K562 (cell line): ENCODE measurements around the gene LAMB1. TPM values are rescaled to one million over a fixed set of nuclear protein-coding genes. Genes with fewer than 3 reads are reported as not detected.

Experiments
- E2F5 ChIP-seq: sonication (generic); formaldehyde crosslinking; IDR thresholded peaks from 2 replicates; pipeline ENCODE4 v1.8.0; 2022; ENCODE audit warnings: mild to moderate bottlenecking, missing genetic modification reagents
- FIP1L1 ChIP-seq: fragments of 200-400 bp; formaldehyde crosslinking; IDR thresholded peaks from 2 replicates; pipeline ENCODE4 v1.6.1; 2018; ENCODE audit warnings: mild to moderate bottlenecking, low read depth, low read length; ENCODE audit not compliant: poor library complexity, severe bottlenecking
- KLF16 ChIP-seq: IDR thresholded peaks from 2 replicates; pipeline ENCODE4 v1.6.1; 2016; ENCODE audit warnings: antibody characterized with exemption
- NR1H2 ChIP-seq: sonication (generic); formaldehyde crosslinking; IDR thresholded peaks from 2 replicates; pipeline ENCODE4 v1.4.0; 2020; ENCODE audit warnings: mild to moderate bottlenecking, missing genetic modification reagents
- POLR2G ChIP-seq: fragments of 200-400 bp; formaldehyde crosslinking; IDR thresholded peaks from 2 replicates; pipeline ENCODE4 v1.6.1; 2017; ENCODE audit warnings: low read depth, mild to moderate bottlenecking, antibody characterized with exemption, low read length, moderate library complexity
- RFX1 ChIP-seq: fragments of 450-650 bp; IDR thresholded peaks from 2 replicates; pipeline ENCODE4 v1.6.1; 2016; ENCODE audit warnings: mild to moderate bottlenecking, moderate library complexity
- TARDBP ChIP-seq: fragments of 450-650 bp; IDR thresholded peaks from 2 replicates; pipeline ENCODE4 v1.6.1; 2016
- TBP ChIP-seq: optimal IDR thresholded peaks from 2 replicates; pipeline ENCODE3; 2011; ENCODE audit warnings: low read depth, low read length, improper control_type of control experiment
- TCF3 ChIP-seq: sonication (generic); formaldehyde crosslinking; IDR thresholded peaks from 2 replicates; pipeline ENCODE4 v1.4.0; 2020; ENCODE audit warnings: mild to moderate bottlenecking, missing genetic modification reagents
- ZFP91 ChIP-seq: sonication (generic); formaldehyde crosslinking; IDR thresholded peaks from 2 replicates; pipeline ENCODE4 v1.8.0; 2022; ENCODE audit warnings: mild to moderate bottlenecking, missing genetic modification reagents
- ZKSCAN1 ChIP-seq: fragments of 150-350 bp; IDR thresholded peaks from 2 replicates; pipeline ENCODE4 v1.6.1; 2016; ENCODE audit warnings: low read depth, low read length
- ZNF282 ChIP-seq: sonication (generic); formaldehyde crosslinking; IDR thresholded peaks from 2 replicates; pipeline ENCODE4 v1.8.1; 2023; ENCODE audit warnings: missing genetic modification reagents
- ZNF354B ChIP-seq: fragments of 250-450 bp; sonication (Bioruptor Pico); IDR thresholded peaks from 2 replicates; pipeline ENCODE4 v1.4.0; 2020
- ZNF57 ChIP-seq: fragments of 450-650 bp; formaldehyde crosslinking; IDR thresholded peaks from 2 replicates; pipeline ENCODE4 v1.4.0; 2020; ENCODE audit warnings: mild to moderate bottlenecking, moderate library complexity
- polyA plus RNA-seq, 8 experiments: library from polyadenylated mRNA; depleted of rRNA in 4 of 8; stranded (reverse) in 5 of 8; unstranded in 3 of 8; fragments of >200 nt; fragmentation: Nextera tagmentation in 2 of 8; fragmentation: Illumina TruSeq in 1 of 8; extraction: Ambion mirVana in 2 of 8; extraction: Trizol in 1 of 8; gene quantifications; 2 replicates each; pipeline versions ENCODE4 v1.2.1 to v1.2.3, GENCODE V29; 2011 to 2014; ENCODE audit warnings: inconsistent platforms in 1 of 8, missing spikeins in 1 of 8
- total RNA-seq, 7 experiments: library from RNA; depleted of rRNA in 6 of 7; stranded (reverse); fragments of >200 nt in 6 of 7; fragmentation: Illumina TruSeq in 2 of 7; extraction: Trizol in 2 of 7; gene quantifications; 2 replicates each; pipeline versions ENCODE4 v1.2.1 to v1.2.3, GENCODE V29; 2011 to 2021; ENCODE audit warnings: low replicate concordance in 1 of 7
- TF ChIP-seq, protein P1 (sequence below): fragments of 250-450 bp; sonication (Bioruptor Pico); IDR thresholded peaks from 2 replicates; pipeline ENCODE4 v1.4.0; 2020

The LAMB1 gene
- total and polyA plus RNA-seq, 9 of the 15 experiments (the other 6 are each of a cell fraction or from before 2014, with no cell fraction given): 6.0 to 17.7 (median 12.3) TPM

DNA sequence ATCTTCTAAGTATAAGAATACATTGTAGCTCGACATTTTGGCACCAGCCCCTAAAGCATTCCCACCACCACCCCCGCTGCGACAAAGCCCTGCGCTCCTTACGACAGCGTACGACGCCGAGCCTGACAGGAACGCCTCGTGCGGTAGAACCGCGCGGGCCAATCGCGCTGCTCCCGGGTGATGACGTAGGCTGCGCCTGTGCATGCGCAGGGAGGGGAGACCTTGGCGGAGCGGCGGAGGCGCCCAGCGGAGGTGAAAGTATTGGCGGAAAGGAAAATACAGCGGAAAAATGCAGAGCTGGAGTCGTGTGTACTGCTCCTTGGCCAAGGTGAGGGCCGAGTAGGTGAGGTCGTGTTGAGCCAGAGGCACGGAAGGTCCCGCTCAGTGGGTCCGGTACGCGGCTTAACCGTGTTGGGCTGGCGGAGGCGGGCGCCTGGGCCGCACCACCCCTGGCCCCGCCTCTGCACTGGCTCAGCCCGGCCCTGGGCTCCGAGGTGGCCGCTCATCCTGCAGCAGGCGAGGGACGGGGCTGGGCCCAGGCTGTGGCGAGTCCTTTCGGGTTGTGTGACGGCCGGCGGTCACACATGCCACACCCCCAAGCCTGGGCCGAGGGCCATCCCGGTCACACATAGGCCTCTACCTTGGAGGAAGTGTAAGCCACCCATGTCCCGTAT, 111.9 kb downstream of the LAMB1 start, which contains the start of gene DLD (continued):
- TF ChIP-seq ZFP91 (CRISPR knock-in tag): peak; percentile 50; the same call in 1 of the 2 replicates
- TF ChIP-seq, protein P1, sequence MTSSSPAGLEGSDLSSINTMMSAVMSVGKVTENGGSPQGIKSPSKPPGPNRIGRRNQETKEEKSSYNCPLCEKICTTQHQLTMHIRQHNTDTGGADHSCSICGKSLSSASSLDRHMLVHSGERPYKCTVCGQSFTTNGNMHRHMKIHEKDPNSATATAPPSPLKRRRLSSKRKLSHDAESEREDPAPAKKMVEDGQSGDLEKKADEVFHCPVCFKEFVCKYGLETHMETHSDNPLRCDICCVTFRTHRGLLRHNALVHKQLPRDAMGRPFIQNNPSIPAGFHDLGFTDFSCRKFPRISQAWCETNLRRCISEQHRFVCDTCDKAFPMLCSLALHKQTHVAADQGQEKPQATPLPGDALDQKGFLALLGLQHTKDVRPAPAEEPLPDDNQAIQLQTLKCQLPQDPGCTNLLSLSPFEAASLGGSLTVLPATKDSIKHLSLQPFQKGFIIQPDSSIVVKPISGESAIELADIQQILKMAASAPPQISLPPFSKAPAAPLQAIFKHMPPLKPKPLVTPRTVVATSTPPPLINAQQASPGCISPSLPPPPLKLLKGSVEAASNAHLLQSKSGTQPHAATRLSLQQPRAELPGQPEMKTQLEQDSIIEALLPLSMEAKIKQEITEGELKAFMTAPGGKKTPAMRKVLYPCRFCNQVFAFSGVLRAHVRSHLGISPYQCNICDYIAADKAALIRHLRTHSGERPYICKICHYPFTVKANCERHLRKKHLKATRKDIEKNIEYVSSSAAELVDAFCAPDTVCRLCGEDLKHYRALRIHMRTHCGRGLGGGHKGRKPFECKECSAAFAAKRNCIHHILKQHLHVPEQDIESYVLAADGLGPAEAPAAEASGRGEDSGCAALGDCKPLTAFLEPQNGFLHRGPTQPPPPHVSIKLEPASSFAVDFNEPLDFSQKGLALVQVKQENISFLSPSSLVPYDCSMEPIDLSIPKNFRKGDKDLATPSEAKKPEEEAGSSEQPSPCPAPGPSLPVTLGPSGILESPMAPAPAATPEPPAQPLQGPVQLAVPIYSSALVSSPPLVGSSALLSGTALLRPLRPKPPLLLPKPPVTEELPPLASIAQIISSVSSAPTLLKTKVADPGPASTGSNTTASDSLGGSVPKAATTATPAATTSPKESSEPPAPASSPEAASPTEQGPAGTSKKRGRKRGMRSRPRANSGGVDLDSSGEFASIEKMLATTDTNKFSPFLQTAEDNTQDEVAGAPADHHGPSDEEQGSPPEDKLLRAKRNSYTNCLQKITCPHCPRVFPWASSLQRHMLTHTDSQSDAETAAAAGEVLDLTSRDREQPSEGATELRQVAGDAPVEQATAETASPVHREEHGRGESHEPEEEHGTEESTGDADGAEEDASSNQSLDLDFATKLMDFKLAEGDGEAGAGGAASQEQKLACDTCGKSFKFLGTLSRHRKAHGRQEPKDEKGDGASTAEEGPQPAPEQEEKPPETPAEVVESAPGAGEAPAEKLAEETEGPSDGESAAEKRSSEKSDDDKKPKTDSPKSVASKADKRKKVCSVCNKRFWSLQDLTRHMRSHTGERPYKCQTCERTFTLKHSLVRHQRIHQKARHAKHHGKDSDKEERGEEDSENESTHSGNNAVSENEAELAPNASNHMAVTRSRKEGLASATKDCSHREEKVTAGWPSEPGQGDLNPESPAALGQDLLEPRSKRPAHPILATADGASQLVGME (CRISPR knock-in tag): no peak; the same call in 1 of the 2 replicates
- peak; percentile 94 for TF ChIP-seq FIP1L1
- TF ChIP-seq TARDBP: no peak; the same call in 1 of the 2 replicates
- no peak for TF ChIP-seq RFX1
- peak; percentile 95 for TF ChIP-seq POLR2G
- peak; percentile 46 for TF ChIP-seq TCF3 (CRISPR knock-in tag)
- TF ChIP-seq ZNF354B (CRISPR knock-in tag): no peak
- no peak for TF ChIP-seq ZNF57 (CRISPR knock-in tag)
- peak; percentile 77; the same call in 1 of the 2 replicates for TF ChIP-seq E2F5 (CRISPR knock-in tag)
- no peak; the same call in 1 of the 2 replicates for TF ChIP-seq NR1H2 (CRISPR knock-in tag)
- TF ChIP-seq ZKSCAN1: peak; percentile 46; the same call in 1 of the 2 replicates
- no peak for TF ChIP-seq ZNF282 (CRISPR knock-in tag)
- no peak for TF ChIP-seq KLF16
- peak; percentile 65 for TF ChIP-seq TBP
